GM06990 (cell line): ENCODE measurements around the gene SYNDIG1.

Source experiments
- DNase-seq: peaks from one replicate; pipeline ENCODE4 v3.0.0-alpha.2; 2011; ENCODE audit not compliant: insufficient read length; ENCODE audit errors: extremely low read depth
- H3K27me3 ChIP-seq: replicated peaks from 2 replicates; pipeline ENCODE4 v1.6.0; 2011; ENCODE audit warnings: low read length; ENCODE audit not compliant: control insufficient read depth, insufficient read depth
- H3K36me3 ChIP-seq: 2 replicates; pipeline ENCODE4 v1.5.1; 2011; ENCODE audit warnings: low read length; ENCODE audit not compliant: control insufficient read depth, insufficient read depth
- H3K4me3 ChIP-seq: replicated peaks from 2 replicates; pipeline ENCODE4 v1.5.1; 2011; ENCODE audit warnings: low read depth, mild to moderate bottlenecking, control low read depth, low read length
- TF ChIP-seq, protein P1 (sequence below): IDR thresholded peaks from 2 replicates; pipeline ENCODE4 v1.5.1; 2011; ENCODE audit warnings: low read length, control low read depth, mild to moderate bottlenecking, inconsistent platforms; ENCODE audit not compliant: insufficient read depth, poor library complexity, severe bottlenecking

The SYNDIG1 gene

DNA sequence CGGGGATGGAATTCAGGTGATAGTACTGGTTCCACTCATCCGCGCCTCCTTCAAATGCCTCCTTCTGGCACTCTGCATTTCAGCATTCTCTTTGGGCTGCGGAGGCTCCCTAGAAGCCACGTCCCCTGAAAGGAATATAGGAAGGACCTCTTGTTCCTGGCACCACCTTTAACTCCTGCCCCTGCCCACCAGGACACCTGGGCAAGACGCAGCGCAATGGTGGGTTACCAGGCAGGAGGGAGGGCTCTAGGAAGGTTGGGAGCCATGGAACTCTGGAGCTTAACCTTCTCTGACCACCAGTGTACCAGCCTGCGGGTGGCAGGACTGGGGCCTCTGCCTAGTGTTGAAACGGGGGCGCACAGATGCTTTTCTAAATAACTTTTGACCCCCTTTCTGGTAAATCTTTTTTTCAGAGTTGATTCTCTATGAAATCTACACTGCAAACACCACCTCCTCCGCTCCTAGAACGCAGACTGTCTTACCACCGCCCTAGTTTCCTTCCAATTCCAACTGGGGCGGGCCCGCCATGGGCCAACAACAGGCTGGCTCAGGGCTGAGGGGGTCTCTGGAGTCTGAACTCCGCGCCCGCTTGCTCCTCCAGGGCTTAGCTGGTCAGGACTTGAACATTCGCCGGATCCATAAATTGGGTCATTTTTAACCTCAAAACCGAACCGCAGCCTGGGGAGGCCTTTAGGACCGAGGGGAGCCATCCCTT lies 871 bp upstream of the SYNDIG1 start:
- no peaks in the 10 kb centered on the region; the same call in none of the 2 replicates for H3K27me3 ChIP-seq

DNA sequence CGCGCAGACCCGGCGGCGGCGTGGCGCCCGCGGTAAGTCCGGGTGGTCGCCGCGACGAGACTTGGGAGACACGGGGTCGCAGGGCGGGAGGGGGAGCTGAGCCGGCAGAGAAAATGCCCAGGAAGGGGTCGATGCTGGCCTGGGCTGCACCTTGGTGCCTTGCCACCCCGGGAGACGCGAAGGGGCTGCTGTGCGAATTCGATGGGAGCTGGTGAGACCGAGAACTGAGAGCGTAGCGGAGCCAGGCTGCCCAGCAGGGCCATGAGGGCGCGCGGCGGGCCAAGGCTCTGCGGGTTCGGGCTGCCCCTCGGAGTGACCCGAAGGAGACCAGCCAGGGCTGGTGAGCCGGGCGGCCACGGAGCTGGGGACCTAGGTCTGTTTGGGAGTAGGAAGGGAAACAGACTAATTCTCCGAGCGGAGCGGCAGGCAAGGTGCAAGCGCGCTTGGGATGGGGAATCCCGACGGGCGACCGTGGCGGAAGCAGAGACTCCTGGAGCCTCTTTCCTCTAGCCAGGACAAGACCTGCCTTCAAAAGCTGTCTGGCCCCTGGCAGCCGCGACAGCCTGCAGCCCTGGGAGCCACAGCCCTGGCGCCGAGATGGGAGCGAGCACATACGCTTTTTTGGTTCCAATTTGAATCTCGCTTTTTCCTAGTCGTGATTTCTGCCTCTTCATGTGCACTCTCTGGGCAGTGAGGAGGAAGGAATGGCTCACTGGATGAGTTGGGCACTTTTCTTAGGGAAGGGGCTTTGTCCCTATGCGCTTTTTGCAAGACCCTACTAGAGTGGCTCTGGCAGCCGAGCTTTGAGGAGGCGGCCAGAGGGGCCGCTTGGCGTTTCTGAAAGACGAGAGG lies 691 bp downstream of the SYNDIG1 start:
- TF ChIP-seq, protein P1, sequence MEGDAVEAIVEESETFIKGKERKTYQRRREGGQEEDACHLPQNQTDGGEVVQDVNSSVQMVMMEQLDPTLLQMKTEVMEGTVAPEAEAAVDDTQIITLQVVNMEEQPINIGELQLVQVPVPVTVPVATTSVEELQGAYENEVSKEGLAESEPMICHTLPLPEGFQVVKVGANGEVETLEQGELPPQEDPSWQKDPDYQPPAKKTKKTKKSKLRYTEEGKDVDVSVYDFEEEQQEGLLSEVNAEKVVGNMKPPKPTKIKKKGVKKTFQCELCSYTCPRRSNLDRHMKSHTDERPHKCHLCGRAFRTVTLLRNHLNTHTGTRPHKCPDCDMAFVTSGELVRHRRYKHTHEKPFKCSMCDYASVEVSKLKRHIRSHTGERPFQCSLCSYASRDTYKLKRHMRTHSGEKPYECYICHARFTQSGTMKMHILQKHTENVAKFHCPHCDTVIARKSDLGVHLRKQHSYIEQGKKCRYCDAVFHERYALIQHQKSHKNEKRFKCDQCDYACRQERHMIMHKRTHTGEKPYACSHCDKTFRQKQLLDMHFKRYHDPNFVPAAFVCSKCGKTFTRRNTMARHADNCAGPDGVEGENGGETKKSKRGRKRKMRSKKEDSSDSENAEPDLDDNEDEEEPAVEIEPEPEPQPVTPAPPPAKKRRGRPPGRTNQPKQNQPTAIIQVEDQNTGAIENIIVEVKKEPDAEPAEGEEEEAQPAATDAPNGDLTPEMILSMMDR = no peak
- no peak for DNase-seq
- Histone ChIP-seq H3K36me3 (no peaks in the 10 kb centered on the region), H3K4me3 (no peak overlapping the region), H3K27me3 (no peaks in the 10 kb centered on the region; the same call in none of the 2 replicates)

More for the DNA sequence above, 871 bp upstream of the SYNDIG1 start:
- TF ChIP-seq, protein P1 = no peak
- Histone ChIP-seq H3K36me3 (no peaks in the 10 kb centered on the region), H3K4me3 (no peak overlapping the region)
- DNase-seq = no peak

GRCh38 chr20:24470746-24471582 lies 1.5 kb downstream of the SYNDIG1 start:
- DNase-seq = no peak
- Histone ChIP-seq H3K4me3 (no peak overlapping the region), H3K27me3 (no peaks in the 10 kb centered on the region; the same call in none of the 2 replicates), H3K36me3 (no peaks in the 10 kb centered on the region)
- TF ChIP-seq, protein P1 = no peak

- Histone ChIP-seq H3K4me3 (no peak overlapping the region), H3K27me3 (no peaks in the 10 kb centered on the region; the same call in none of the 2 replicates)
Measured at GRCh38 chr20:24472426-24472825, 3.0 kb downstream of the SYNDIG1 start.

More at GRCh38 chr20:24472426-24472825, 3.0 kb downstream of the SYNDIG1 start:
- DNase-seq = no peak
- H3K36me3 ChIP-seq = no peaks in the 10 kb centered on the region
- TF ChIP-seq, protein P1 = no peak
